K562 (cell line): ENCODE measurements around the gene ISCA1. TPM values are rescaled to one million over a fixed set of nuclear protein-coding genes. Genes with fewer than 3 reads are reported as not detected.
A peak's percentile ranks its signal among the peaks of the same experiment; 100 is the strongest.

Source experiments
- ARID1B ChIP-seq: fragments of 450-650 bp; IDR thresholded peaks from 2 replicates; pipeline ENCODE4 v1.6.1; 2016; ENCODE audit warnings: antibody characterized with exemption, mild to moderate bottlenecking, inconsistent platforms
- DPF2 ChIP-seq: fragments of 450-650 bp; IDR thresholded peaks from 2 replicates; pipeline ENCODE4 v1.6.1; 2016
- ELF2 ChIP-seq: fragments of 250-450 bp; sonication (Bioruptor Pico); IDR thresholded peaks from 2 replicates; pipeline ENCODE4 v1.5.0; 2021; ENCODE audit warnings: mild to moderate bottlenecking
- HDAC6 ChIP-seq: IDR thresholded peaks from 2 replicates; pipeline ENCODE4 v1.6.1; 2012; ENCODE audit warnings: low read depth, mild to moderate bottlenecking, control low read depth, inconsistent platforms, low read length, moderate library complexity
- JUN ChIP-seq, 2 experiments: sonication (generic) in 1 of 2; formaldehyde crosslinking in 1 of 2; IDR thresholded peaks; 2 replicates each; pipeline versions ENCODE4 v1.6.1 to v1.8.0; 2012 to 2022; ENCODE audit warnings: borderline replicate concordance in 2 of 2, mild to moderate bottlenecking in 2 of 2, improper control_type of control experiment in 1 of 2, low read depth in 1 of 2, low read length in 1 of 2, missing genetic modification reagents in 1 of 2
- MAFK ChIP-seq: IDR thresholded peaks from 2 replicates; pipeline ENCODE4 v1.6.1; 2011; ENCODE audit warnings: low read length, improper control_type of control experiment
- MCM2 ChIP-seq: fragments of 450-650 bp; IDR thresholded peaks from 2 replicates; pipeline ENCODE4 v1.6.1; 2017; ENCODE audit warnings: low read depth, mild to moderate bottlenecking
- MTA2 ChIP-seq: fragments of 450-650 bp; IDR thresholded peaks from 2 replicates; pipeline ENCODE4 v1.6.1; 2016; ENCODE audit warnings: low read depth
- PML ChIP-seq: IDR thresholded peaks from 2 replicates; pipeline ENCODE4 v1.6.1; 2012; ENCODE audit warnings: low read length, inconsistent platforms
- POLR2H ChIP-seq: IDR thresholded peaks from 2 replicates; pipeline ENCODE4 v1.6.1; 2016; ENCODE audit warnings: missing genetic modification characterization, low read depth, mild to moderate bottlenecking, control low read depth, missing compliant biosample characterization, moderate library complexity
- PPARD ChIP-seq: fragments of 250-450 bp; sonication (Bioruptor Pico); IDR thresholded peaks from 2 replicates; pipeline ENCODE4 v1.8.0; 2022; ENCODE audit warnings: inconsistent platforms, mild to moderate bottlenecking, moderate library complexity
- SLC30A9 ChIP-seq: fragments of 250-450 bp; sonication (Bioruptor Pico); IDR thresholded peaks from 2 replicates; pipeline ENCODE4 v1.8.0; 2022; ENCODE audit warnings: mild to moderate bottlenecking, moderate library complexity
- SMAD4 ChIP-seq: fragments of 250-450 bp; sonication (Bioruptor Pico); conservative IDR thresholded peaks from 2 replicates; pipeline ENCODE4 v1.8.0; 2021; ENCODE audit warnings: inconsistent platforms, mild to moderate bottlenecking, moderate library complexity
- SMARCA4 ChIP-seq: fragments of 450-650 bp; IDR thresholded peaks from 2 replicates; pipeline ENCODE4 v1.6.1; 2016
- SMARCE1 ChIP-seq: fragments of 450-650 bp; IDR thresholded peaks from 2 replicates; pipeline ENCODE4 v1.7.1; 2016; ENCODE audit warnings: mild to moderate bottlenecking
- STAT5A ChIP-seq: IDR thresholded peaks from 2 replicates; pipeline ENCODE4 v1.6.1; 2012; ENCODE audit warnings: low read length, inconsistent platforms, borderline replicate concordance
- TAL1 ChIP-seq: fragments of 450-650 bp; IDR thresholded peaks from 2 replicates; pipeline ENCODE4 v1.6.1; 2016; ENCODE audit warnings: mild to moderate bottlenecking
- TBL1XR1 ChIP-seq, 2 experiments: IDR thresholded peaks; 2 replicates each; pipeline ENCODE4 v1.6.1; 2012; ENCODE audit warnings: improper control_type of control experiment in 2 of 2, low read length in 2 of 2, mild to moderate bottlenecking in 1 of 2
- TRIM24 ChIP-seq, 2 experiments: fragments of 450-650 bp; IDR thresholded peaks; 2 replicates each; pipeline ENCODE4 v1.6.1; 2016
- U2AF2 ChIP-seq: fragments of 200-400 bp; formaldehyde crosslinking; optimal IDR thresholded peaks from 2 replicates; pipeline ENCODE3; 2017; ENCODE audit warnings: low read depth, mild to moderate bottlenecking, low read length
- ZKSCAN8 ChIP-seq: fragments of 200-800 bp; sonication (Bioruptor generic); IDR thresholded peaks from 2 replicates; pipeline ENCODE4 v1.6.1; 2016; ENCODE audit warnings: missing genetic modification characterization, missing compliant biosample characterization
- ZNF143 ChIP-seq: sonication (generic); formaldehyde crosslinking; IDR thresholded peaks from 2 replicates; pipeline ENCODE4 v1.9.0; 2022; ENCODE audit warnings: mild to moderate bottlenecking, missing genetic modification reagents
- ZNF398 ChIP-seq: fragments of 250-450 bp; sonication (Bioruptor Pico); IDR thresholded peaks from 2 replicates; pipeline ENCODE4 v1.8.0; 2021; ENCODE audit warnings: moderate library complexity, mild to moderate bottlenecking, inconsistent platforms
- ZSCAN32 ChIP-seq: fragments of 450-650 bp; formaldehyde crosslinking; IDR thresholded peaks from 2 replicates; pipeline ENCODE4 v1.4.0; 2020; ENCODE audit warnings: mild to moderate bottlenecking, moderate library complexity
- polyA plus RNA-seq, 8 experiments: library from polyadenylated mRNA; depleted of rRNA in 4 of 8; stranded (reverse) in 5 of 8; unstranded in 3 of 8; fragments of >200 nt; fragmentation: Nextera tagmentation in 2 of 8; fragmentation: Illumina TruSeq in 1 of 8; extraction: Ambion mirVana in 2 of 8; extraction: Trizol in 1 of 8; gene quantifications; 2 replicates each; pipeline versions ENCODE4 v1.2.1 to v1.2.3, GENCODE V29; 2011 to 2014; ENCODE audit warnings: inconsistent platforms in 1 of 8, missing spikeins in 1 of 8
- total RNA-seq, 7 experiments: library from RNA; depleted of rRNA in 6 of 7; stranded (reverse); fragments of >200 nt in 6 of 7; fragmentation: Illumina TruSeq in 2 of 7; extraction: Trizol in 2 of 7; gene quantifications; 2 replicates each; pipeline versions ENCODE4 v1.2.1 to v1.2.3, GENCODE V29; 2011 to 2021; ENCODE audit warnings: low replicate concordance in 1 of 7
- TF ChIP-seq, protein P1 (sequence below): IDR thresholded peaks from 2 replicates; pipeline ENCODE4 v1.6.1; 2012; ENCODE audit warnings: low read depth, low read length, improper control_type of control experiment, borderline replicate concordance
- TF ChIP-seq, protein P2 (sequence below): fragments of 450-650 bp; IDR thresholded peaks from 2 replicates; pipeline ENCODE4 v1.6.1; 2016

Gene ISCA1
- total and polyA plus RNA-seq, 9 of the 15 experiments (the other 6 are each of a cell fraction or from before 2014, with no cell fraction given) = 6.5 to 27.1 (median 20.0) TPM

- TF ChIP-seq SLC30A9 (CRISPR knock-in tag) (no peak), POLR2H (no peak), STAT5A (peak; percentile 50; the same call in 1 of the 2 replicates), SMARCE1 (0 out of 2 replicates have a peak, but pooled peaks have one; percentile 43), MAFK (no peak), TRIM24 (IDR thresholded peaks at IDR 0.05) (no peak), ARID1B (peak; percentile 89), HDAC6 (no peak), ZNF143 (no peak), MCM2 (no peak), JUN (IDR thresholded peaks at IDR 0.05; ENCODE audit: borderline replicate concordance, low read depth, low read length) (no peak), JUN (CRISPR knock-in tag; IDR thresholded peaks at IDR 0.05; ENCODE audit: borderline replicate concordance) (no peak), PML (peak; percentile 55; the same call in 1 of the 2 replicates), ZSCAN32 (CRISPR knock-in tag) (no peak), DPF2 (peak; percentile 80), TBL1XR1 (IDR thresholded peaks at IDR 0.05; ENCODE audit: low read length in 2 of 2) (0 out of 4 replicates have a peak, but pooled peaks of 1 of the 2 experiments have one; percentile 38), TAL1 (peak; percentile 79), MTA2 (peak; percentile 71), SMAD4 (CRISPR knock-in tag) (no peak), SMARCA4 (peak; percentile 59), PPARD (CRISPR knock-in tag) (no peak), ZNF398 (CRISPR knock-in tag) (no peak), U2AF2 (no peak), ELF2 (CRISPR knock-in tag) (no peak), ZKSCAN8 (CRISPR knock-in tag) (no peak)
- TF ChIP-seq, protein P1, sequence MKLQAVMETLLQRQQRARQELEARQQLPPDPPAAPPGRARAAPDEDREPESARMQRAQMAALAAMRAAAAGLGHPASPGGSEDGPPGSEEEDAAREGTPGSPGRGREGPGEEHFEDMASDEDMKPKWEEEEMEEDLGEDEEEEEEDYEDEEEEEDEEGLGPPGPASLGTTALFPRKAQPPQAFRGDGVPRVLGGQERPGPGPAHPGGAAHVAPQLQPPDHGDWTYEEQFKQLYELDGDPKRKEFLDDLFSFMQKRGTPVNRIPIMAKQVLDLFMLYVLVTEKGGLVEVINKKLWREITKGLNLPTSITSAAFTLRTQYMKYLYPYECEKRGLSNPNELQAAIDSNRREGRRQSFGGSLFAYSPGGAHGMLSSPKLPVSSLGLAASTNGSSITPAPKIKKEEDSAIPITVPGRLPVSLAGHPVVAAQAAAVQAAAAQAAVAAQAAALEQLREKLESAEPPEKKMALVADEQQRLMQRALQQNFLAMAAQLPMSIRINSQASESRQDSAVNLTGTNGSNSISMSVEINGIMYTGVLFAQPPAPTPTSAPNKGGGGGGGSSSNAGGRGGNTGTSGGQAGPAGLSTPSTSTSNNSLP = peak; percentile 56; the same call in 1 of the 2 replicates
- TF ChIP-seq, protein P2, sequence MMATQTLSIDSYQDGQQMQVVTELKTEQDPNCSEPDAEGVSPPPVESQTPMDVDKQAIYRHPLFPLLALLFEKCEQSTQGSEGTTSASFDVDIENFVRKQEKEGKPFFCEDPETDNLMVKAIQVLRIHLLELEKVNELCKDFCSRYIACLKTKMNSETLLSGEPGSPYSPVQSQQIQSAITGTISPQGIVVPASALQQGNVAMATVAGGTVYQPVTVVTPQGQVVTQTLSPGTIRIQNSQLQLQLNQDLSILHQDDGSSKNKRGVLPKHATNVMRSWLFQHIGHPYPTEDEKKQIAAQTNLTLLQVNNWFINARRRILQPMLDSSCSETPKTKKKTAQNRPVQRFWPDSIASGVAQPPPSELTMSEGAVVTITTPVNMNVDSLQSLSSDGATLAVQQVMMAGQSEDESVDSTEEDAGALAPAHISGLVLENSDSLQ = peak; percentile 52
Observed at GRCh38 chr9:86285261-86285660, 2.9 kb upstream of the ISCA1 start (continued).
